NB4 (cell line): ENCODE data around the gene CST4.
"Not testable (repeated sequence)": the region's sequence is repeated elsewhere in the genome, so short reads cannot be mapped to it uniquely, and the experiment has no call there.

ENCODE experiments used
- MYC ChIP-seq: IDR thresholded peaks from 2 replicates; pipeline ENCODE4 v1.6.1; 2011; ENCODE audit warnings: low read depth, low read length
- POLR2A ChIP-seq: IDR thresholded peaks from 2 replicates; pipeline ENCODE4 v1.6.1; 2011; ENCODE audit warnings: mild to moderate bottlenecking; ENCODE audit not compliant: insufficient read length; ENCODE audit errors: extremely low read depth
- TF ChIP-seq, protein P1 (sequence below): IDR thresholded peaks from one replicate; pipeline ENCODE4 v1.5.1; 2012; ENCODE audit warnings: low read depth, low read length
- TF ChIP-seq, protein P2 (sequence below): IDR thresholded peaks from 2 replicates; pipeline ENCODE4 v1.6.1; 2011; ENCODE audit warnings: low read depth, low read length

DNA sequence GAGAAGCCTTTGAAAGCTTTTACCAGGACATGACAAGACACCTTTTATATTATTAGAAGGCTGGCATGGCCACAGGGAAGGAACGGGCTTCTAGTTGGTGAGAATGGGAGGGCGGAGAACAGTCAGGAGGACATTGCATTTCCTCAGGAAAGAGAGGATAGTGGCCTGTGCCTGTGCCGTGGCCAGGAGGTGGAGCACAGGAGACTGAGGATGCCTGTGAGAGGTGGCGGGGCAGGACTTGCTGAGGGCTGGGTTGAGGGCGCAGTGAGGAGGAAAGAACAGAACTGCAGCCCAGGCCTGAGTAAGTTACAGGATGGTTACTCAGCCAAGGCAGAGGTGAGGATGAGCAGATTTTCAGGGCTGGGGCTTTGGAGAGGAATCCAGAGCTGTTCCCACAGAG, 34.0 kb upstream of the CST4 start:
- TF ChIP-seq POLR2A, MYC: not testable (repeated sequence)
- TF ChIP-seq, protein P1, sequence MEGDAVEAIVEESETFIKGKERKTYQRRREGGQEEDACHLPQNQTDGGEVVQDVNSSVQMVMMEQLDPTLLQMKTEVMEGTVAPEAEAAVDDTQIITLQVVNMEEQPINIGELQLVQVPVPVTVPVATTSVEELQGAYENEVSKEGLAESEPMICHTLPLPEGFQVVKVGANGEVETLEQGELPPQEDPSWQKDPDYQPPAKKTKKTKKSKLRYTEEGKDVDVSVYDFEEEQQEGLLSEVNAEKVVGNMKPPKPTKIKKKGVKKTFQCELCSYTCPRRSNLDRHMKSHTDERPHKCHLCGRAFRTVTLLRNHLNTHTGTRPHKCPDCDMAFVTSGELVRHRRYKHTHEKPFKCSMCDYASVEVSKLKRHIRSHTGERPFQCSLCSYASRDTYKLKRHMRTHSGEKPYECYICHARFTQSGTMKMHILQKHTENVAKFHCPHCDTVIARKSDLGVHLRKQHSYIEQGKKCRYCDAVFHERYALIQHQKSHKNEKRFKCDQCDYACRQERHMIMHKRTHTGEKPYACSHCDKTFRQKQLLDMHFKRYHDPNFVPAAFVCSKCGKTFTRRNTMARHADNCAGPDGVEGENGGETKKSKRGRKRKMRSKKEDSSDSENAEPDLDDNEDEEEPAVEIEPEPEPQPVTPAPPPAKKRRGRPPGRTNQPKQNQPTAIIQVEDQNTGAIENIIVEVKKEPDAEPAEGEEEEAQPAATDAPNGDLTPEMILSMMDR = not testable (repeated sequence)
- TF ChIP-seq, protein P2, sequence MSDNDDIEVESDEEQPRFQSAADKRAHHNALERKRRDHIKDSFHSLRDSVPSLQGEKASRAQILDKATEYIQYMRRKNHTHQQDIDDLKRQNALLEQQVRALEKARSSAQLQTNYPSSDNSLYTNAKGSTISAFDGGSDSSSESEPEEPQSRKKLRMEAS = not testable (repeated sequence)
